Gastrocnemius medialis (tissue), 4 donors: ENCODE measurements around the gene PI4K2B. TPM values are rescaled to one million over a fixed set of nuclear protein-coding genes. Genes with fewer than 3 reads are reported as not detected.
"Not testable (repeated sequence)": the region's sequence is repeated elsewhere in the genome, so short reads cannot be mapped to it uniquely, and the experiment has no call there.

ENCODE experiments used
- ATAC-seq, 2 donors: fragments of 150-250 bp; one replicate each; pipeline ENCODE4 v1.9.1; 2016
- DNase-seq, 2 donors: peaks; one replicate each; pipeline ENCODE4 v3.0.0-alpha.2; 2019
- H3K27ac ChIP-seq, 4 donors: fragments of 200-600 bp; sonication (generic); 1 replicate in 1 of 4; 2 replicates in 3 of 4; pipeline ENCODE4 v1.5.1; 2016 to 2018; ENCODE audit warnings: mild to moderate bottlenecking in 2 of 4, moderate library complexity in 1 of 4
- H3K27me3 ChIP-seq, 3 donors: fragments of 200-600 bp; sonication (generic) in 2 of 3; 1 replicate in 1 of 3; 2 replicates in 2 of 3; pipeline versions ENCODE4 v1.5.1 to v1.6.0; 2016 to 2019; ENCODE audit warnings: mild to moderate bottlenecking in 1 of 3, moderate library complexity in 1 of 3
- H3K36me3 ChIP-seq, 2 donors: fragments of 200-600 bp; sonication (generic) in 1 of 2; one replicate each; pipeline ENCODE4 v1.5.1; 2017 to 2018
- H3K4me1 ChIP-seq, 2 donors: fragments of 200-600 bp; sonication (generic) in 1 of 2; one replicate each; pipeline ENCODE4 v1.5.1; 2016 to 2017; ENCODE audit warnings: mild to moderate bottlenecking in 2 of 2
- H3K4me3 ChIP-seq, 4 donors: fragments of 200-600 bp; sonication (generic) in 3 of 4; 1 replicate in 1 of 4; 2 replicates in 3 of 4; pipeline ENCODE4 v1.5.1; 2016 to 2019; ENCODE audit warnings: mild to moderate bottlenecking in 2 of 4
- H3K9me3 ChIP-seq, 3 donors: fragments of 200-600 bp; sonication (generic) in 2 of 3; 1 replicate in 1 of 3; 2 replicates in 2 of 3; pipeline ENCODE4 v1.5.1; 2016 to 2019
- CTCF ChIP-seq, 5 experiments: fragments of 450-650 bp in 3 of 5; fragments of 200-600 bp in 2 of 5; sonication (generic) in 2 of 5; IDR thresholded peaks in 4 of 5; conservative IDR thresholded peaks in 1 of 5; 1 replicate in 4 of 5; 2 replicates in 1 of 5; pipeline ENCODE4 v1.5.1; 2016 to 2019; ENCODE audit warnings: antibody characterized with exemption in 5 of 5, mild to moderate bottlenecking in 3 of 5, moderate library complexity in 3 of 5
- POLR2A ChIP-seq, 2 donors: fragments of 450-650 bp; IDR thresholded peaks; one replicate each; pipeline ENCODE4 v1.6.1; 2017; ENCODE audit warnings: antibody characterized with exemption in 2 of 2, mild to moderate bottlenecking in 2 of 2, moderate library complexity in 2 of 2
- in situ Hi-C, 4 donors: fragments of 200-750 bp; cut with MboI; loops; one replicate each; pipeline versions ENCODE4 v1.15.0 to v1.8.0; 2017; ENCODE audit warnings: low sequenced_read_pairs in 4 of 4
- intact Hi-C: fragments of 100-400 bp; cut with DNase I; formaldehyde crosslinking; loops from one replicate; pipeline ENCODE4 v1.15.1; 2023; ENCODE audit warnings: low total_unique reads
- total RNA-seq, 4 donors: library from RNA; depleted of rRNA; stranded (reverse); fragments of >200 nt; gene quantifications; one replicate each; pipeline versions ENCODE4 v1.1.0 to v1.2.3, GENCODE V29; 2016

PI4K2B gene
- total RNA-seq, 4 donors from 2014 or later = 0.92 to 3.6 (median 3.0) TPM

DNA sequence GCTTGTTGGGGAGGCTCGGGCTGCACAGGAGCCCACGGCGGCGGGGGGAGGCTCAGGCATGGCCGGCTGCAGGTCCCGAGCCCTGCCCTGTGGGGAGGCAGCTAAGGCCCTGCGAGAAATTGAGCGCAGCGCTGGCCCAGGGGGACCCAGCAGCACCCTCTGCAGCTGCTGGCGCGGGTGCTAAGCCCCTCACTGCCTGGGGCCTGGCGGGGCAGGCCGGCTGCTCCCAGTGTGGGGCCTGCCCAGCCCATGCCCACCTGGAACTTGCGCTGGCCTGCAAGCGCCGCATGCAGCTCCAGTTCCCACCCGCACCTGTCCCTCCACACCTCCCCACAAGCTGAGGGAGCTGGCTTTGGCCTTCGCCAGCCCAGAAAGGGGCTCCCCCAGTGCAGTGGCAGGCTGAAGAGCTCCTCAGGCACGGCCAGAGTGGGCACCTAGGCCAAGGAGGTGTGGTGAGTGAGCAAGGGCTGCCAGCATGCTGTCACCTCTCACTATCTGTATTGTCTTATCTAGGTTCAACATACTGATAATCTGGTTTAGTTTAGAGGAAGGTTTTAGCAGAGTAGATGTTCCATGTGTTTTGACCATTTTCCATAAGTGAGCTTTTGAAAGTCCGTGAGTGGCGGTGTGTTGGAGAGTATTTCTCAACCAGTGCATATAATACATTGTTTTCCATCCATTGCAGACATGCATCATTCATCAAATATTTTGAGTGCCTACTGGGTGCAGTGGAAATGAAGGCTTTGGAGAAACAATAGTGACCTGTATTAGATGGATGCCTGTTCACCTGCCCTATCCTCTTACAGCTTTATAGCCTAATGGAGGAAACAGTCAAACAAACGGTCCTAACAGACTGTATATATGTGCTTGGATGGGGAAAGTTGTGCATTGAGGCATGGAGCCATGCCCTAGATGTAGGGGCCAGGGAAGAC, 13.1 kb downstream of the PI4K2B start:
- Histone ChIP-seq H3K4me1 (no peaks in the 10 kb centered on the region), H3K36me3 (no peaks in the 10 kb centered on the region), H3K9me3 (no peaks in the 10 kb centered on the region), H3K27ac (no peak overlapping the region), H3K27me3 (no peaks in the 10 kb centered on the region), H3K4me3 (no peak overlapping the region)
- TF ChIP-seq POLR2A (IDR thresholded peaks at IDR 0.05) (no peak), CTCF (IDR thresholded peaks at IDR 0.05 in 4 of 5, conservative IDR thresholded peaks at IDR 0.05 in 1 of 5) (no peak)
- ATAC-seq (no peak), DNase-seq (no peak)
- in situ Hi-C loops = no loop called here
- intact Hi-C loops = no loop called here

GRCh38 chr4:25248875-25249274, 15.0 kb downstream of the PI4K2B start:
- intact Hi-C loops = not testable (repeated sequence)

GRCh38 chr4:25249494-25249893, 15.7 kb downstream of the PI4K2B start:
- intact Hi-C loops, H3K27ac ChIP-seq, H3K4me1 ChIP-seq, H3K4me3 ChIP-seq, ATAC-seq, in situ Hi-C loops, H3K9me3 ChIP-seq, DNase-seq, H3K36me3 ChIP-seq, H3K27me3 ChIP-seq: not testable (repeated sequence)

More at GRCh38 chr4:25248875-25249274, 15.0 kb downstream of the PI4K2B start:
- DNase-seq, ATAC-seq, in situ Hi-C loops, H3K36me3 ChIP-seq, H3K27me3 ChIP-seq, H3K27ac ChIP-seq, H3K4me3 ChIP-seq, H3K9me3 ChIP-seq, H3K4me1 ChIP-seq: not testable (repeated sequence)

DNA sequence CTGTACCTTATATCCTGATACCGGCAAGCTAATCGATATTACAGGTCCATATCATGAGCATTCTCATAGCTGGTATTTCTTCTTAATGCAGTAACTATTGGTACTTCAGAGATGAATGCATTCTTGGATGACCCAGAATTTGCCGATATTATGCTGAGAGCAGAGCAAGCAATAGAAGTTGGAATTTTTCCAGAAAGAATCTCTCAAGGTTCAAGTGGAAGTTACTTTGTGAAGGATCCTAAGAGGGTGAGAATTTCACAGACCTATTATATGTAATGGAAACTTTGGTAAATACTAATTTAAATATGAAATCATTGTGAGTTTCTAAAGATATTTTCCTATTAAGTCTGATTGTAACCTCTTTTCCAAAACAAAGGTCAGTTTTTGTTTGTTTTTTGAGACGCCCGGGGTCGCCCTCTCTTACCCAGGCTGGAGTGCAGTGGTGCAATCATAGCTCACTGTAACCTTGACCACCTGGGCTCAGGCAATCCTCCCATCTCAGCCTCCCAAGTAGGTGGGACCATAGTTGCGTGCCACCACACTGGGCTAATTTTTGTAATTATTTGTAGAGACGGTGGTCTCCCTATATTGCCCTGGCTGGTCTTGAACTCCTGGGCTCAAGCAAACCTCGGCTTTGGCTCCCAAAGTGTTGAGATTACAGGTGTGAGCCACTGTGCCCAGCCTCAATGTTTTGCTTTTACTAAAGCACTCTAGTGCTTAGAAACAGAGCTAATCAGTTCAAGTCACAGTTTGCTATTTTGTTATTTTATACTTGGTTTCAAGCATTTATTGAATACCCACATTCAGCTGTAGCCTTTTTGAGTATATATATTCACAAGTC, 18.6 kb downstream of the PI4K2B start:
- Histone ChIP-seq H3K9me3 (no peaks in the 10 kb centered on the region), H3K4me3 (no peak overlapping the region), H3K36me3 (peaks cover 0 to 12% of the 10 kb centered on the region in 2 donors), H3K27ac (no peak overlapping the region), H3K4me1 (peaks cover 0 to 5% of the 10 kb centered on the region in 2 donors), H3K27me3 (no peaks in the 10 kb centered on the region)
- DNase-seq (no peak), ATAC-seq (no peak)
- in situ Hi-C loops (no loop called here), intact Hi-C loops (no loop called here)
- no peak for TF ChIP-seq POLR2A (IDR thresholded peaks at IDR 0.05)
- no peak for TF ChIP-seq CTCF (IDR thresholded peaks at IDR 0.05 in 4 of 5, conservative IDR thresholded peaks at IDR 0.05 in 1 of 5)

DNA sequence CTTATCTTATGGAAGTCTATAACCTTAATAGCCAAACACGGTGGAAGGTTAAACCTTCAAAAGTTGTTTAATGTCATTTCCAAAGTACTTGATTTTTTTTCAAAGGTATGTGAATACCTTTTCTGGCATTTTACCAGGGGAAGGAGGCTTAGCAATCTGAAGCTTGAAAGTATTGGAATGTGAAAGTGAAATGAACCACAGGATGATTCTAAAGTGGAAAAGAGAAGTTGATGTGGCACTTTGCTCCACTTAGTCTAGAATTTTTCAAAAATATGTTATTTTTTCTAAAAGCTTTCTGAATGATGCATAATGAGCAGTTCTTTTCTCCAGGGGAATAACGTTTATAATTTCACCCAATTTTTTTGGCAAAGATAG, 19.2 kb downstream of the PI4K2B start:
- in situ Hi-C loops (no loop called here), intact Hi-C loops (no loop called here)
- ATAC-seq = no peak
- Histone ChIP-seq H3K36me3 (peaks cover 0 to 12% of the 10 kb centered on the region in 2 donors), H3K27ac (no peak overlapping the region), H3K9me3 (no peaks in the 10 kb centered on the region), H3K4me1 (peaks cover 0 to 5% of the 10 kb centered on the region in 2 donors), H3K27me3 (no peaks in the 10 kb centered on the region), H3K4me3 (no peak overlapping the region)
- no peak for DNase-seq
- TF ChIP-seq CTCF (IDR thresholded peaks at IDR 0.05 in 4 of 5, conservative IDR thresholded peaks at IDR 0.05 in 1 of 5) (no peak), POLR2A (IDR thresholded peaks at IDR 0.05) (no peak)

DNA sequence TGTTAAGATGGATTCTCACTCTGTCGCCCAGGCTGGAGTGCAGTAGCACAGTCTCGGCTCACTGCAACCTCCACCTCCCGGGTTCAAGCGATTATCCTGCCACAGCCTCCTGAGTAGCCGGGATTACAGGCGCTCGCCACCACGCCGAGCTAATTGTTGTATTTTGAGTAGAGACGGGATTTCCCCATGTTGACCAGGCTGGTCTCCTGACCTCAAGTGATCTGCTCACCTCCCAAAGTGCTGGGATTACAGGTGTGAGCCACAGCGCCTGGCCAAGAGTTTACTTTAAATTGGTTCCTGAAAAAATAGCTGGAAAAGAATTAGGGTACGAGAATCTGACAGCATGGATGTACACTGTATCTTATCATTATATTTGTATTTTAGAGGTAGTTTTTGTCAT, 20.0 kb downstream of the PI4K2B start:
- H3K27ac ChIP-seq, intact Hi-C loops, ATAC-seq, H3K4me3 ChIP-seq, H3K9me3 ChIP-seq, in situ Hi-C loops, DNase-seq, H3K4me1 ChIP-seq, H3K27me3 ChIP-seq: not testable (repeated sequence)
- H3K36me3 ChIP-seq = peaks cover 3 to 12% of the 10 kb centered on the region in 2 donors
